TTC549 (cell line): ENCODE results near the gene MYO3A.
"Not testable (repeated sequence)": the region's sequence is repeated elsewhere in the genome, so short reads cannot be mapped to it uniquely, and the experiment has no call there.

Experiments
- FAIRE-seq: peaks from 2 replicates; lab custom pipeline; 2012; peaks lifted over from hg19 to GRCh38; lab: Jason Lieb, UNC

The MYO3A gene

DNA sequence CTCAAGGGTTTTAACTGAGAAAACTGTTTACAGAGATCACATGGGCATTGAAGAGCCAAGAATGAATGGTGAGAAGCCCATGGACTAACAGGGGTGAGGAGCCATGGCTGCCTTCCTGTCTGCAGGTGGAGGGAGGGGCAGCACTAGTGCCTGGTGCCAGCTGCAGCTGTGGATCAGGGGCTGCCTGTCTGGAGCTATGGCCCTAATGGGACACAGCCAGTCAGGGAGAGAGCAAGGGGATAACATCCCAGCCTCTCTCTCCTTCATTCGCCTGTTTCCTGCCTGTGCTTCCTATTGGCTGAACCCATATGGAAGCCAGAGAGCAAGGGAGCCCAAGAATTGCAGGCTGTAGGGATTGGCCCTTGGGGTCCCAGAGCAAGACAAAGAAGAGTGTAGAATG, 156.7 kb downstream of the MYO3A start:
- FAIRE-seq, result no peak

DNA sequence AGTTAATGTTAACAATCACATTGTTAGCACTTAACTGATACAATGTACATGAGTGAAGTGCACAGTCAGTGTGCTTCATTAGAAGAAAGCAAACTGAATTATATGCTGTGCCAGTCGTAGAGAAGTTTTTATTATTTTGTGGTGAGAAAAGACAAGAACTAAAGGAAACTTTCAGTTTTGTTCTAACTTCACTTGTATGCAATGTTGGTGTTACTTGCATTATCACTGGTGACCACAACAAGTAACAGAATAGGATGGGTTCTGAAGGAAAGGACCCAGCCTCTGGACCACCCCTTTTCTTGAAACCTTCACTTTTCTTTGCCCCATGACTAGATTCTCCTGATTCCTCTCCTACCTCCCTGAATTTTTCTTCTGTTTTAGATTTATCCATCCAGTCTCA, 159.2 kb downstream of the MYO3A start:
- FAIRE-seq, result no peak

DNA sequence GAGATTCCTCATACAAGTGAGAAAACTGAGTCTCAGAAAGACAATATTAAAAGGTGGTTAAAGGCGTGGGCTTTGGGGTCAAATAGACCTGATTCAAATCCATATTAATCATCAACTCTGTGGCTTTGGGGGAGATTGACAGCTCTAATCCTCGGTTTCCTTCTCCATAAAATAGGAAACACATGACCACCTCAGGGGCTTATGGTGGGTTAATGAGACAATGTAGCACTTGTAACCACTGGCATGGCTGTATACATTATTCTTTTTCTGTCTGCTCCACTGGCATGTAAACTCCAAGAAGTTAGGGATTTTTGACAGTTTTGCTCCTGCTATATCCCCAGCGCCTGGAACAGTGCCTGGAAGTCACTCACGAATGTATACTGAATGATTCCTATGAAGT, 161.8 kb downstream of the MYO3A start:
- FAIRE-seq, result no peak

DNA sequence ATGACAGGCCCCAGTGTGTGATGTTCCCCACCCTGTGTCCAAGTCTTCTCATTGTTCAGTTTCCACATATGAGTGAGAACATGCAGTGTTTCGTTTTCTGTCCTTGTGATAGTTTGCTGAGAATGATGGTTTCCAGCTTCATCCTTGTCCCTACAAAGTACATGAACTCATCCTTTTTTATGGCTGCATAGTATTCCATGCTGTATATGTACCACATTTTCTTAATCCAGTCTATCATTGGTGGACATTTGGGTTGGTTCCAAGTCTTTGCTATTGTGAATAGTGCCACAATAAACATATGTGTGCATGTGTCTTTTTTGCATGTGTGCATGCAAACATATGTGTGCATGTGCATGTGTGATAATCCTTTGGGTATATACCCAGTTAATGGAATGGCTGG, 163.5 kb downstream of the MYO3A start:
- not testable (repeated sequence) for FAIRE-seq

DNA sequence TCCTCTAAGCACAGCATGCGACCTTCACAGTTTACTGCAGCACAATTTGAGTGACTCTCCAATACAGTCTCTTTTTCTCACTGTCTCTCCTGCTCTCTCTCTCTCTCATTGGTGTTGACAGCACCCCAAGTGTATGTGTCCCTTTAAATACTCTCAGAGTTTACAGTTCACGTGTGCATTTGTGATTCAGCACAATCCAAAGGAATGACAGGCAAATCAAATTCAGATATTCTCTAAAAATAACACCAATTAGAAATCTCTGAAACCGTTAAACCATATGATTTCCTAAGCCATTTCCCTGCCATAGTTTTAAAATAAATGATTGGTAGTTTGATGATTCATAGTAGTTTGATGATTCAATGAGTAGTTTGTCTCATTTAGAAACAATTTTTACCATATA, 178.5 kb downstream of the MYO3A start:
- no peak for FAIRE-seq

DNA sequence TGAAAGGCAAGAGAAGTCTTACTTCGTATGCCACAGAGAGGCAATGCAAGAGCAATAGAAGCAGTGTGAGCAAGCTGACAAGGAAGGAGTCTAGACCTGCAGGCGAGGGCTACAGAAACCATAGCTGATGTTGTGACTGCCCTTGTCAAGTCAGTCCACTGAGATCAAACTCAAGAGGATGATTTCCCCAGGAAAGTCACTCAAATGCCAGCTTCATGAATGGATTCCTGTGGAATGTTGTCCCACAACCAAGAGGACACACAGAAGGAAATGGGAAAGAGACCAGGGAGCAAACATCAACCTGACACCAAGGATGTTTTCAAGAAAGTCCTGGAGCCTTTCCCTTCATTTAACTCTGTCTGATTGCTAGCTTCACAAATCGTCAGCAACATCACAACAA, 204.6 kb downstream of the MYO3A start:
- no peak for FAIRE-seq

DNA sequence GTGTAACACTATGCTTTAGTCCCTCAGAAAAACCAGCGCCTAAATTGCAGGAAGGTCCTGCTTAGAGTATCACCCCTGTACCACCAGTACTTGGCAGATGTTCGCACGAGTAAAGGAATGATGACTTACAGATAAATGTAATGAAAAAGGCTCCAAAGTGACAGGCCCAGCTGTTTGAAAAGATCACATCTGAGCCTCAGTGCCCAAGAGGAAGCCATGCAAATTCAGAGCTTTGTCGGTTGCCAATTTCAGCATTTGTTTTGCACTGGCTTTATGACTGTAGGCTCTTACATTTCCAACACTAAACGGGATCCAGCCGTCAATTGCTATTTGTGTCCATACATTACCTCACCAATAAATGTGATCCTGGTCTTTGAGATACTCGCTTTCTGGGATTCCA, 222.0 kb downstream of the MYO3A start:
- FAIRE-seq, result no peak

DNA sequence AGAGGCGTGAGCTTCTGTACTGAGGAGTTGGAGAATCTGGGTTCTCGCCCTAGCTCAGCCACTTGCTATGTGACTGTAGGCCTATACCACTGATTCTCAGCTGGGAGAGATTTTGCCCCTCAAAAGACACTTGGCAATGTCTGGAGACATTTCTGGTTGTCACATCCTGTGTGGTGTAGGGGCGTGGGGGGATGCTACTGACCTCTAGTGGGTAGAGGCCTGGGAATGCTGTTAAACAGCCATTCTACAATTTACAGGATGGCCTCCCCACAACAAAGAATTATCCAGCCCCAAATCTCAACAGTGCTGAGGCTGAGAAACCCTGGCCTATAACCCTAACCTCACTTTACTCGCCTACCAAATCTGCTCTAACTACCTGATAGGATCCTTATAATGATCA, 223.7 kb downstream of the MYO3A start:
- no peak for FAIRE-seq

DNA sequence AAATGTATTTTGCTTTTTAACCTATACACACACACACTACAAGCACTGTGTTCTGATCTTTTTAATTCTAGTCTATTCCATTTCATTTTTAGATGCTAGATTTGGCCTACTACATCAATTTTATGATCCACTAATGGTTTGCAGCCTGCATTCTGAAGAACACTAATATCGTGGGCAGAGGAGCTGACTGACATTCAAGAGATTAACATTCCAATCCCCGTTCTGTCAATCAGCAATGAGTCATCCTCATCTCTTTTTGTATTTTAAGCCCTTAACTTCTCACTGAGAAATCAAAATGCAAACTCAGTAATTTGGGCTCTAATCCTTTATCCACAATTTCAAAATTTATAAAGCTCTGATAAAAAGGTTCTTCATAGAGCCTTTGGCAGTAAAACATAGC, 235.4 kb downstream of the MYO3A start:
- no peak for FAIRE-seq

DNA sequence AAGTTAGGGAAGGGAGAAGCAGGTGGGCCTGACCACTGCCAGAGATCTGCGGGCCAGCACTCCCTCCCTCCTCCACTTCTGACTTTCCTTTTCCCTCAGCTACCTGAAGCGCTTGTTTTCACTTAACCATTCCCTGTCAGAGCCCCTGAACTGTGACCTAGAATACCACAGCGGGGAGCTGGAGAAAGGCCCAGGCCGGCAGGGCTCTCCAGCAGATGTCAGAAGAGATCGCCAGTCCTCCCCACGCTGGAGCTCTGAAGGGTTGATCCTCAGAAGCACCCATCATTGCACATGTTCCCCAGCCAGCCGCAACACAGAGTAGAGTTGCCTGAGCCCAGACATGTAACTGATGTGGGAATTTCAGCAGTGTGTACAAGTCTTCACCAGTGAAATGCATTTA, 238.1 kb downstream of the MYO3A start:
- FAIRE-seq, result no peak

DNA sequence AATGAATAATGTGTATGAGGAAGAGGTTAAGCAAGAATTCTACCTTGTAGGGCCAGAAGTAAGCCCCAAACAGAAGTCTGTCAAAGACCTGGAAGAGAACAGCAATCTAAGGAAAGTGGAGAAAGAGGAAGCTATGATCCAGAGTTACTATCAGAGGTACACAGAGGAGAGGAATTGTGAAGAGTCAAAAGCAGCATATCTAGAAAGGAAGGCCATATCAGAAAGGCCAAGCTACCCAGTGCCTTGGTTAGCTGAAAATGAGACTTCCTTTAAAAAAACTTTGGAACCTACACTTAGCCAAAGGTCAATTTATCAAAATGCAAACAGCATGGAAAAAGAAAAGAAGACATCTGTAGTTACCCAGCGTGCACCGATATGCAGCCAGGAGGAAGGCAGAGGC, 239.8 kb downstream of the MYO3A start:
- no peak for FAIRE-seq

DNA sequence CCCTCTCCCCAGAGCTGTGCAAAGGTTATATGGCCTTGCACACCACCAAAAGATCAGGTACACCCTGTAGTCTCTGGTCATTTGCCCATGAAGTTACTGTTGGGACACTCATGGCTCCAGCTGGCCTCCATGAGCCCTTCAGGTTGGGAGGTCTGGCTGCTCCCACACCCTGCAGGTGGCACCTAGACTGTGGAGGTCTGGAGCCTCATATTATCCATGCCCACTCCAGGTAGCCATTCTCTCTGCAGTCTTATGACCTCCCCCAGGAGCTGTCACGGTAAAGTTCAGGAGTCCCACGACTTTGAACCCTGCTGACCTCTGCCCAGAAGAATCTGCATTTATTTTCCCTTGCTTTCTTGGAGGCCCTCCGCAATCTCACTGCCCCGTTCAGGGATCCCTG, 243.3 kb downstream of the MYO3A start:
- no peak for FAIRE-seq

DNA sequence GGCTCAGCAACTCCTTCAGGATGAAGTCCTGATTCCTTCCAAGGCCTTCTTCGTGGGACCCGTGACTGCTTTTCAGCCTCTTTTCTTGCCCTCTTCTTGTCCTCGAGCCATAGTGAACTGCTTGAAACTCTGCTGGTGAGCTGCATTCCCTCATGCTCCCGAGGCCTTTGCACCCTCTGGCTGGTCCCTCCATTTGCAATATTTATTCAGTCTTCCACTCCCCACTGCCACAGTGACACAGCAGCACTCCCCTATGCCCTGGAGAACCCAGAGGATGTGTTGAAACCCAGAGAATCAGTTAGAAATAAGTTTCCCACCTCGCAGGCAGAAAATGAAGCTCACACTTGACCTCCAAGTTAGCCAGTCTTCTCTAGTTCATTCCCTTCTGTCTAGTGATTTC, 260.2 kb downstream of the MYO3A start:
- no peak for FAIRE-seq

DNA sequence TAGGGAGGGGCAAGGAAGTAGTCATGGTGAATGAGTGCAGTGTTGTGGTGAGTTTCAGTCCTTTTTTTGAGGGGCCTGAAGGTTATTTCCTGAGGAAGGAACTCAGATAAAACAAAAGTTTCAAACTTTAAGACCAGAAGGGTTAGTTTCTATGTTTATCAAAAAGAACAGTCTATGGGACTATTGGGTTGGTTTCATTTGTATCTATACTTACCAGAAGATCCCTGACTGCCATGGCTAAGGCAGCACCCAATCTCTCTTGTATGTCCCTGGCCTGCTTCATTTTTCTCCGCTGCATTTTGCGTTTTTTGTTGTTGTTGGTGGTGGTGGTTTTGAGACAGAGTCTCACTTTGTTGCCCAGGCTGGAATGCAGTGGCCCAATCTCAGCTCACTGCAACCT, 263.2 kb downstream of the MYO3A start:
- FAIRE-seq, result no peak

DNA sequence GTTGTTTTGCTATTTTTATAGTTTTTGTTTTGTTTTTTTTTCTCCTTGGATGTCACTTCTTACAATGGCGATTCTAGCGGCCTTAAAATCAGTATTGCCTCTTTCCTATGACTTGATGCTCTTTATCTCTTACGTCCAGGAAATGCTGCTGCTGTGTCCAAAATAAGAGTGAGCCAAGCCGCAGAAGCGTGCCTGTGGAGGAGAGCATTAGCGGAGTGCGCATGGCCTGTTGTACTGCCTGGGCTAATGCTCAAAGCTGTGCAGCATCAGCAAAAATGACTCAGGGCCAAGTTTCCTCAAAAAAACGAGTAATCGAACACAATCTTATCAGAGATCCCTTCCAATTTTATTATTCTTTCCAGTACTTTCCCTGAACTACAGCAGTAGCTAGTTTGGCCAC, 264.1 kb downstream of the MYO3A start:
- no peak for FAIRE-seq

DNA sequence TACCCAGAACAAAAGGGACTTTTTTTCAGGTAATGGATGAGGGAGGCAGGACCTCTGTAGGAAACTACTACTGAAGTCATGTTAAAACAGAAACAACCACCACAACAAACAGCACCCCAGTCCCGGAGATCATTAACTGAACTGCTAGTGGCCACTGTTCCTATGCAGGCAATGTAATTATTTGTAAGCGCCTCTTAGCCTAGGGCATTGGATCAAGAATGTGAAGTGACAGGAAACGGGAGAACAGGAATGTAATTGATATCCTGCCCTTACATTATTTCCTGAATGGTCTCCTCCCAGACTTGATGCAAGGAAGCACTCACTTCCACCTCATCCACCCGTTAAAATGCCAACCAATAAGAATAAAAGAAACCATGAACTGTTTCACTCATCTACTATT, 265.8 kb downstream of the MYO3A start:
- FAIRE-seq, result no peak

DNA sequence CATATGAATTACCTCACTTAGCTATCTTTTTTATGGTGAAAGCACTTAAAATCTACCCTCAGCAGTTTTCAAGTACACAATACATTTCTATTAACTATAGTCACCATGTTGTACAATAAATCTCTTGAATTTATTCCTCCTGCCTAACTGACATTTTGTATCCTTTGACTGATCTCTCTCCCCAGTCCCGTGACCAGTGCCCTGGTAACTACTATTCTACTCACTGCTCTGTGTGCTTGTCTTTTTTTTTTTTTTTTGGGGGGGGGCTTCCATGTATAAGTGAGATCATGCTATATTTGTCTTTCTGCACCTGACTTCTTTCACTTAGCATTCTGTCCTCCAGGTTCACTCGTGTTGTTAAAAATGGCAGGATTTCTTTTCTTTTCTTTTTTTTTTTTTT, 271.2 kb downstream of the MYO3A start:
- FAIRE-seq, result no peak

DNA sequence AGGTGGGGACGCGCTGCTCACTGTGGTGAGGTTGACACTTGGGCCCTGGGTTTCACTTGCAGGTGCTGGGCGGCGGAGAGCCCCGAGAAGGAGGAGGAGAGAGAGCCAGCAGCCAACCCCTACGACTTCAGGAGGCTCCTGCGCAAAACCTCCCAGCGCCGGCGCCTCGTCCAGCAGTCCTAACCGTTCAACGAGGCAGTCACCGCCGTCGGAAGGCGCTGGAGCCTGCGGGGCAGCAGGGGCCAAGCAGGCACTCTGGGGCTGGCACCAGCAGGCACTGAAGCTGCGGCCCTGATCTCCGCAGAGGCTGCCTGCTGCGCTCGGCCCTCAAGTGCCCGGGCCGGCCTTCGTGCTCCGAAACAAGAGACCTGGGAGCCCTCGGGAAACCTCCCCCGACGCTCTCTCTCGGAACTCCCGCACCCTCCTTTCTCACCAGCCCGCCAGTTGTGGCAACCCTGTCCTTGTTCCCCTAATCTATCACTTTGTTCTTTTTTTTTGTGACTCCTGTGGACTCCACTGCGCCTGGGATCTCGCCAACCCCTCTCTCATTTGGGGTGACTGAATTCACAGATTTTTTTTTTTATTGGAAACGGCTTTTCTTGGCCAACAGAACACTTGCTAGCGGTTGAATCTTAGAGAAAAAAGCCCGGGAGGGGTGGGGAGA, 277.9 kb downstream of the MYO3A start:
- FAIRE-seq, result no peak

DNA sequence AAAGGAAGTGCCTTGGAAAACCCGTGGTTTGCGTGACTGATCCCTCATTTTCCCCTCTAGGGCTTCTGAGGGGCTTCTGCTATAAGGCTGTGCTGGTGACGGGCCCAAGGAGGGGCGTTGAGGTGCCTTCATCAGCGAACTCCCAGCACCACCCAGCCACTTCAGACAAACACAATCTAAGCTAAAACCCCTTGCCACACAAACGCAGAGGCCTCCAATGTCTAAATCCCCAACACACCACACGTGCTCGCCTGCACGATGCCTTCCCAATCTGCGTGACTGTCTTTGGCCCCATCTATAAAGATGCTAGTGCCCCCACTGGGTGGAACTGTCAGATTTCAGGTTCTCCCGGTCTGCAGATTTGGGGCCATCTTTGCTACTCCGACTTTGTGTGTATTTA, 278.5 kb downstream of the MYO3A start:
- FAIRE-seq, result no peak

DNA sequence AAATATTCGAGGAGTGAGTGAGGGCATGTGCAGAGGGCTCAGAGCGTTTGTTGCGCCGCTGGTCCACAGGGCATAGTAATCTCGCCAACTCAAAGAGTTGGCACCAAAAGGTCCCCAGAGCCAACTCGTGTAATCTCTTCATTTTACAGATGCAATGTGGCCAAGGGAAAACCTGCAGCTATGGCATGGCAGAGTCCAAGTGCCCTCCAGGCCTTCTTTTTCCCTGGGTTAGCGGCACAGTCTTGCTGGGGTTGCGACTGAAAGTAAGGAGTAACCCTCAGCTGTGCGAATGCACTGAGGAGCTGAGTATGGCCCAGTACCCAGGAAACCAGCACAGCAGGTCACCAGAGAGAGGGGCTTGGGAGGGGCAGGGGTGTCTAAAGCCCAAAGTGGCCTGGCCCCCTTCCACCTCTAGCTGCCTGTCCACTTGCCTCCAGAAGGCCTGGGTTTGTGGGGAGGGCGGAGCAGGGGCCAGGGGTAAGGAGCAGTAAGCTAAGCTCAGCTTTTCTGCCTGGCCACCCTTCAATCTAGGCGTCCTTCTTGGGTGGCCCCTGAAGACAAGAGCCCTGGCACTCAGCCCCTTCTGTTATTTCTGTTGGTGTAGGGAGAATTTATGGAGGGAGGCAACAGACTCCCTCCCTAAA, 279.2 kb downstream of the MYO3A start:
- no peak for FAIRE-seq

DNA sequence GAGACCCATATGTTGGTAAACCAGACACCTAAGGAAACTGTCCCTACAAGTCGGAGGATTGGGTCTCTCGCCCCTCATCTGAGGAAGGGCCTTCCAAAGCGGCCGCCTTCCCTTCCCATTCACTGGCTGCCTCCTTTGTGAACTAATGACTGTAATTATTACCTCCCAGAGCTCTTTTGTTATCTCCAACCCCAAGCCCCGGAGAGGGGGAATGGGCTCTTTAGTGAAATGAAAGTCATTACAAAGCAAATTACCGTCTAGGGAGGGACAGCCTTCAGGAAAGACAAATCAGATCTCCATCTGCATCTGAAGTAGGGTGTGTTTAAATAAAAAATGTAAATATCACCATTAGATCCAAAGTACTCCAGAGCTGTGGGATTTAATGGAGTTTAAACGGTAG, 280.0 kb downstream of the MYO3A start:
- FAIRE-seq, result no peak

DNA sequence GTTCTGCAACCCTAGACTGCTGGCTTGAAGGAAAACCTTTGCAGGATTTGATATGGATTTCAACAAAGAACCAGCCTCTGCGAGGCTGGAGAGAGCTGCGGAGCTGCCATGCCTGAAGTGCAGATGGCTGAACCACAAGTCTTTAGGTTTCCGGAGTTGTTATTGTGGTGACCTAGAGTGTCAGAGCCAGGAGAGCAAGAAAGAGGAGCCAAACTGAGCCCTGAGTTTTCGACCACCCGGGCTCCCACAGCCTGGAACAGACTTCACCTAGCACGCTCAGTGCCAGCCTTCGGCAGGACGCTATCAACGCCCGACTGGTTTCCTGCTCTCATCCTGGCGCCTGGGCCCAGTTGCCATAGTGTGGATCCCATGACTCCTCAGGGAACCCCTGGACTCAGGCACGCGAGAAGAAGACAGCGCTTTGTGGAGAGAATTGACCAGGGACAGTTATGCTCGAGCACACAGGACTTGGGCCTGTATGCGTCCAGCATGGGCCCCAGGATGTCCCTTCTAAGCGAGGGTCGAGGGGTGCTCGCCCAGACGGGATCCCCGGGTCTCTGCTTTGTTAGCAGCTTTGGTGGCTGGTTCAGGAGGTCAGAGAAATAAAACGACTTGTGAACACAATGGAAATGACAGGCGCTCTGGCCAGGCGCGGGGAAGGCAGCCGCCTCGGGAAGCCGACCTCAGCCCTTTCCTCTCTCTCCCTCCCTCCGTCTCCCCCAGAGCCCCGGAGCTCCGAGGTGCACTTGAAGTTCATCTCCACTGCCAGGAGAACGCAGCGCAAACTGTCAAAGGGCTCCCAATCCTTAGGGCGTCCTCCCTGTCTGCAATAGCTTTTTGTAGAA, 280.7 kb downstream of the MYO3A start:
- no peak for FAIRE-seq

DNA sequence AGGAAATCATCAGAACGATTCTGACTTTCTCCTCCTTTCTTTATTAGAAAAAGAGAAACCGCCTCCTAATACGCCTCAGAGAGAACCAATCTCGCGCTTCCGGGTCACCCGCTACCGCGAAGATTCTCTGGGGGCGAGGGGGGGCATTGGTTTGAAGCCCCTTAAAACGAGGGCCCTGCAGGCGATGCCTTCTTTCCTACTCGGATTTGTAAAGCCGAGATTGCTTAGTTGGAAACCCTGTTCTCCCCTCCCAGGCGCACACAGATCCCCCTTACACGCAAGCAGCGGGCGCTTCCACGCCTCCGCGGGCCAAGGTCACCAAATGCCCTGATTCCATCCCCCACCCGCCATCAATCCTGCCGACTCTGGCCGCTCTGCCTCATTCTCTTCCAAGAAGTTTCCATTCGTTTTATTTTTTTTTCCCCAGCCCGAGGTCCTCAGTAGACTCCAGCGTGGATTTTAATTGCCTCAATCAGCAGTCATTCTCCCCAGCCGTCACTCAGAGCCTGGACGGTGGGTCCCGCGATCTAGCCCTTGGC, 281.4 kb downstream of the MYO3A start:
- FAIRE-seq, result no peak
